CD4-positive, alpha-beta T cell treated with Interleukin-15 for 1 hour (primary cell): Measurements from ENCODE around the gene H1-8.

Experiments
- DNase-seq: peaks from one replicate; pipeline ENCODE4 v3.0.0-alpha.2; 2020

The H1-8 gene

DNA sequence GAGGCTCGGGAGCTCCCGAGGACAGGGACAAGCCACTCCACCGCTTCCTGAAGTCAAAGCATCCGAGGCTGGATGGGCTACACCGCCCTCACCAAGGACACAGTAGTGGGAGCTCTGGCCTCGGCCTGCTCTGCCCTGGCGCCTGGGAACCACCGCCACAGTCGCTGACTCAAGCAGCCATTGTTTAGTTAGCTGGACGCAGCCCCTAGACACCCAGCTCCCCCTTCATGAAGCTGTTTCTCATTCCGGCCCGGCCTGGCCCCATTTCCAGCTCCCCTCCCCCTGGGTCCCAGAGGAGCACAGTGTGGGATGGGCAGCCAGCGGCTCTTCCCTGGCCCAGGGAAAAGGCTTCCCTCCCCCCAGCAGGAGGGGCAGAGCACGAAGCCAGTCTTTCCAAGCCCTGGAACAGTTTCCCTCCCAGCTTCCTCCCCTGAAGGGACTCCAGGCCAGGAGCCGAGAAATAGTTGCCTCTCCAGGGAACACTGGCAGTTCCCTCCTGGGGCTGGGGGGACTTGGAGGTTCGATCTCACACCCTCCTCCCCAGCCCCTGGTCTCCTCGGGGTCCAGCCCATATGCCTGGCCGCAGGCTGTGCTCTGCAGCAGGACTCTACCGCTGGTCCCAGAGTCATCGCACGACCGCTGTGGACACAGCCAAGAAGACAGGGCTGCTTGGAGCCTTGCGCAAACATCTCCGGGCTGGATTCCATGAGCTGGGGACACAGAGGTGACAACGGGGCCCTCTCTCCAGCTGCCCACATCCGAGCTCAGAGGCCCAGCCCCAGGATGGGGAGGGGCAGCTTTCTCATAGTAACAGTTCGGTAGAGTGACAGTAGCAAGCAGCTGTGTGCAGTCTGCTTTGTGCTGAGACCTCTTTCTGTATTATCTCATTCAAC lies 53.5 kb downstream of the H1-8 start:
- DNase-seq, result no peak

GRCh38 chr3:129597087-129597999 lies 54.4 kb downstream of the H1-8 start:
- DNase-seq, result no peak

- DNase-seq, result no peak
These were observed 55.0 kb downstream of the H1-8 start for GRCh38 chr3:129598000-129598381.

DNA sequence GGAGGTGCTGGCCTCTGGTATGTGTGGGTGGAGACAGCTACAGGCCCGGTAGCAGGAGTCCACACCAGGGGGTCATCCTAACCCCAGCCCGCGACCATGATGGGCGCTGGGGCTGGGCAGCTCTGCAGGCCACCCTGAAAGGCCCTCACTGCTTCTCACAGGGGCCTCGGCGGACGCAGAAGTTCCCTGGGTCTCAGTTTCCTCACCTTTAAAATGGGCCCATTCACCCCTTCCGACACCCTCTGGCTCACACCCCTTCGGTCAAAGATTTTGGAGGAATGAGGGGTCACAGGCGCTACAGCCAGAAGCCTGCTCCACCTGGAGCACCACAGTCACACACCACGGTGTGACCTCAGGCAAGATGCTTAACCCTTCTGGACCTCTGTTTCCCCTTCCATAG lies 55.5 kb downstream of the H1-8 start:
- DNase-seq, result no peak

GRCh38 chr3:129599073-129599472 lies 56.1 kb downstream of the H1-8 start:
- no peak for DNase-seq

- DNase-seq, result peak; percentile 77
These were observed 56.6 kb downstream of the H1-8 start for GRCh38 chr3:129599607-129600006.

DNA sequence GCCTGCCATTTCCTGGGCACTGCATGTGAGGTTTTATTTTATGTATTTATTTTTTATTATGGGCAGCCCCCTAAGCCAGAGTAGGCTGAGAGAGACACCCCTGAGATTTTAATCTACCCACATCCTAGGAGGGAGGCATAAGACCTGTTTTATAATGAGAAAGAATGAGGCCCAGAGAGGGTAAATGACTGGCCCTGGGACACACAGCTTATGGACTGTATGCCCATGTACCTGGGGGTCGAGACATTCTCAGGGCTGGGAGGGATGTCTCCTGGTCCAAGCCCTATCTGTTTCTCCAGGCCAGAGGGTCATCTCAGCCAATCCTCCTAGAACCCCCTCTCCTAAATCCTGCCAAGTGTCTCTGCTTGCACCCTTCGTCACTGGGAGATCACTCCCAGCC lies 57.4 kb downstream of the H1-8 start:
- DNase-seq, result no peak
